HepG2 (cell line): ENCODE data around the gene RASSF4. TPM values are rescaled to one million over a fixed set of nuclear protein-coding genes. Genes with fewer than 3 reads are reported as not detected.

Source experiments
- CEBPB ChIP-seq: IDR thresholded peaks from 2 replicates; pipeline ENCODE4 v1.6.1; 2011; ENCODE audit warnings: low read depth, low read length, improper control_type of control experiment, borderline replicate concordance
- FOXK1 ChIP-seq: sonication (generic); formaldehyde crosslinking; IDR thresholded peaks from 2 replicates; pipeline ENCODE4 v1.4.0; 2020; ENCODE audit warnings: low read depth, missing genetic modification reagents, borderline replicate concordance
- FUBP1 ChIP-seq: sonication (generic); formaldehyde crosslinking; IDR thresholded peaks from 2 replicates; pipeline ENCODE4 v1.5.1; 2020; ENCODE audit warnings: missing genetic modification reagents, mild to moderate bottlenecking, borderline replicate concordance
- KAT7 ChIP-seq: IDR thresholded peaks from 2 replicates; pipeline ENCODE4 v1.6.1; 2018; ENCODE audit warnings: borderline replicate concordance, missing compliant biosample characterization
- KDM3A ChIP-seq: IDR thresholded peaks from 2 replicates; pipeline ENCODE4 v1.6.1; 2018; ENCODE audit warnings: low read depth, missing compliant biosample characterization
- MAF1 ChIP-seq: sonication (generic); formaldehyde crosslinking; IDR thresholded peaks from 2 replicates; pipeline ENCODE4 v1.5.0; 2020; ENCODE audit warnings: missing genetic modification reagents, borderline replicate concordance
- PAX8 ChIP-seq: sonication (generic); formaldehyde crosslinking; IDR thresholded peaks from 2 replicates; pipeline ENCODE4 v1.8.0; 2022; ENCODE audit warnings: mild to moderate bottlenecking, missing genetic modification reagents, borderline replicate concordance
- REST ChIP-seq, 2 experiments: IDR thresholded peaks; 2 replicates each; pipeline ENCODE4 v1.6.1; 2011 to 2012; ENCODE audit warnings: low read length in 2 of 2, borderline replicate concordance in 1 of 2, low read depth in 1 of 2, mild to moderate bottlenecking in 1 of 2, moderate library complexity in 1 of 2
- SRSF9 ChIP-seq: fragments of 200-400 bp; formaldehyde crosslinking; IDR thresholded peaks from 2 replicates; pipeline ENCODE4 v1.6.1; 2018; ENCODE audit warnings: borderline replicate concordance, mild to moderate bottlenecking, low read depth, low read length; ENCODE audit not compliant: insufficient read depth, poor library complexity, severe bottlenecking
- TP53 ChIP-seq: sonication (generic); formaldehyde crosslinking; conservative IDR thresholded peaks from 2 replicates; pipeline ENCODE4 v1.4.0; 2020; ENCODE audit warnings: missing genetic modification reagents
- TRAFD1 ChIP-seq: sonication (generic); formaldehyde crosslinking; IDR thresholded peaks from 2 replicates; pipeline ENCODE4 v1.5.1; 2020; ENCODE audit warnings: missing genetic modification reagents, mild to moderate bottlenecking, borderline replicate concordance
- ZFX ChIP-seq: sonication (generic); formaldehyde crosslinking; IDR thresholded peaks from 2 replicates; pipeline ENCODE4 v1.4.0; 2020; ENCODE audit warnings: mild to moderate bottlenecking, low read depth, missing genetic modification reagents, moderate library complexity
- ZNF337 ChIP-seq: sonication (generic); formaldehyde crosslinking; IDR thresholded peaks from 2 replicates; pipeline ENCODE4 v1.5.1; 2020; ENCODE audit warnings: missing genetic modification reagents, low read depth, mild to moderate bottlenecking, borderline replicate concordance
- ZNF530 ChIP-seq: sonication (generic); formaldehyde crosslinking; IDR thresholded peaks from 2 replicates; pipeline ENCODE4 v1.5.0; 2020; ENCODE audit warnings: low read depth, mild to moderate bottlenecking, missing genetic modification reagents
- ZNF674 ChIP-seq: sonication (generic); formaldehyde crosslinking; IDR thresholded peaks from 2 replicates; pipeline ENCODE4 v1.5.0; 2020; ENCODE audit warnings: low read depth, mild to moderate bottlenecking, missing genetic modification reagents
- ZNF800 ChIP-seq: sonication (generic); formaldehyde crosslinking; IDR thresholded peaks from 2 replicates; pipeline ENCODE4 v1.4.0; 2020; ENCODE audit warnings: missing genetic modification reagents
- ZNF839 ChIP-seq: sonication (generic); formaldehyde crosslinking; IDR thresholded peaks from 2 replicates; pipeline ENCODE4 v1.4.0; 2020; ENCODE audit warnings: missing genetic modification reagents, mild to moderate bottlenecking, borderline replicate concordance
- polyA plus RNA-seq, 8 experiments: library from polyadenylated mRNA; depleted of rRNA in 3 of 8; stranded (reverse) in 7 of 8; unstranded in 1 of 8; fragments of >200 nt; fragmentation: Illumina TruSeq in 4 of 8; extraction: Trizol in 4 of 8; gene quantifications; 2 replicates each; pipeline versions ENCODE4 v1.2.1 to v1.2.3, GENCODE V29; 2011 to 2016; ENCODE audit warnings: low read depth in 4 of 8, missing spikeins in 1 of 8, mixed read lengths in 1 of 8; ENCODE audit not compliant: insufficient read depth in 1 of 8
- total RNA-seq, 5 experiments: library from RNA; depleted of rRNA; stranded (reverse); fragments of >200 nt; fragmentation: Illumina TruSeq; extraction: Trizol; gene quantifications; 2 replicates each; pipeline ENCODE4 v1.2.3, GENCODE V29; 2016; ENCODE audit warnings: low read depth in 1 of 5

RASSF4 gene
- total and polyA plus RNA-seq, 2 of the 13 experiments (the other 11 are each of a cell fraction or from before 2014, with no cell fraction given), result 34.0 to 51.7 TPM

- TF ChIP-seq MAF1 (CRISPR knock-in tag) (no peak; the same call in 1 of the 2 replicates), TP53 (CRISPR knock-in tag) (no peak), KDM3A (CRISPR knock-in tag) (0 out of 2 replicates have a peak, but pooled peaks have one; percentile 8), FUBP1 (CRISPR knock-in tag) (no peak), ZFX (CRISPR knock-in tag) (peak; percentile 98), PAX8 (CRISPR knock-in tag) (peak; percentile 58; the same call in 1 of the 2 replicates), ZNF530 (CRISPR knock-in tag) (no peak), SRSF9 (no peak), ZNF839 (no peak), FOXK1 (no peak), ZNF674 (no peak), KAT7 (CRISPR knock-in tag) (0 out of 2 replicates have a peak, but pooled peaks have one; percentile 20), ZNF800 (0 out of 2 replicates have a peak, but pooled peaks have one; percentile 17), REST (IDR thresholded peaks at IDR 0.05; ENCODE audit: borderline replicate concordance in 1 of 2, low read depth in 1 of 2, low read length in 2 of 2) (peak in 1 of 2 experiments; percentile 12; a peak in 1 of 4 replicates), TRAFD1 (CRISPR knock-in tag) (peak; percentile 80; the same call in 1 of the 2 replicates), CEBPB (no peak; the same call in 1 of the 2 replicates), ZNF337 (CRISPR knock-in tag) (no peak)
Measured at GRCh38 chr10:44959247-44960087, at the start of gene RASSF4 (continued).
